DMS153 treated with DMSO at 0.1 percent for 48 hours (cell line): ENCODE data around the gene NELL2.
"Not testable (repeated sequence)": the region's sequence is repeated elsewhere in the genome, so short reads cannot be mapped to it uniquely, and the experiment has no call there.

Experiments
- DNase-seq: peaks from one replicate; lab custom pipeline; 2025; ENCODE audit not compliant: unreplicated experiment; lab: John Stamatoyannopoulos, UW

NELL2 gene

GRCh38 chr12:44847888-44848702 is 28.0 kb downstream of the NELL2 start:
- no peak for DNase-seq

DNA sequence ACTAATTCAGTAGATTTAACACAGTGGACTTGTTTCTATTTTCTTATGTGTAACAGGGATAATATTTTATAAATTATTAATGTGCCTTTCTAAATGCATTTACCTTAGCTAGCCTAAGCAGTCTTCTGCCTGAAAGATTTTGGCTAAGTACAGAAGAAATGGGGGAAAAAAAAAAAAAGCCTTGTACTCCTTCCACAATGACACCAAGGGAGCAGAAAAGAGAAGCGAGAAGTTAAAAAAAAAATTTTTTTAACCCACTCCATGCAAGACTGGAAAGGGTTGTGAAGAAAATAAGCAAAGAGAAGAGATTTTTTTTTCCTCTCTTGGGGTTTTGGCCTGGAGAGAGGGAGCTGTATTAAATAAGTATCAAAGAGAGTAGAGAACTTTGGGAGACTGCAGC is 28.7 kb downstream of the NELL2 start:
- no peak for DNase-seq

DNA sequence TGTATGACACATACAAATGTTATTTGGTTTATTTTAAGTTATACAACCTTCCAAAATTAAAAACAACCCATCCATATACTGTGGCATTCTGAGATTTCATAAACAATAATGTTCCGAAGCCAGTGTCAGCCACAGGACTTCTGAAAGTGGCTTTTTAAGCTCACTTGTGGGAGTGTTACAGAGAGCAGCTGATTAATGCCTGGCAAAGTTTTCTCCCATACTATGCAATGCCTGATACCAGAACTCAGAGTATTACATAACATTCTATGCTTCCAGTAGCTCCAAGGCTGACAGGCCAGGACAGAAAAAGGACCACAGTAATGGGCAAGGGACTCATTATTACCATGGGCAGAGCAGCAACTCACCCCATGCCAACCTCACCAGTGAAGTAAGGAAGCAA is 29.3 kb downstream of the NELL2 start:
- DNase-seq, result no peak

GRCh38 chr12:44842669-44843068 is 33.4 kb downstream of the NELL2 start:
- no peak for DNase-seq

- no peak for DNase-seq
Measured at GRCh38 chr12:44839785-44840184, 36.3 kb downstream of the NELL2 start.

GRCh38 chr12:44837114-44837755 is 38.9 kb downstream of the NELL2 start:
- no peak for DNase-seq

DNA sequence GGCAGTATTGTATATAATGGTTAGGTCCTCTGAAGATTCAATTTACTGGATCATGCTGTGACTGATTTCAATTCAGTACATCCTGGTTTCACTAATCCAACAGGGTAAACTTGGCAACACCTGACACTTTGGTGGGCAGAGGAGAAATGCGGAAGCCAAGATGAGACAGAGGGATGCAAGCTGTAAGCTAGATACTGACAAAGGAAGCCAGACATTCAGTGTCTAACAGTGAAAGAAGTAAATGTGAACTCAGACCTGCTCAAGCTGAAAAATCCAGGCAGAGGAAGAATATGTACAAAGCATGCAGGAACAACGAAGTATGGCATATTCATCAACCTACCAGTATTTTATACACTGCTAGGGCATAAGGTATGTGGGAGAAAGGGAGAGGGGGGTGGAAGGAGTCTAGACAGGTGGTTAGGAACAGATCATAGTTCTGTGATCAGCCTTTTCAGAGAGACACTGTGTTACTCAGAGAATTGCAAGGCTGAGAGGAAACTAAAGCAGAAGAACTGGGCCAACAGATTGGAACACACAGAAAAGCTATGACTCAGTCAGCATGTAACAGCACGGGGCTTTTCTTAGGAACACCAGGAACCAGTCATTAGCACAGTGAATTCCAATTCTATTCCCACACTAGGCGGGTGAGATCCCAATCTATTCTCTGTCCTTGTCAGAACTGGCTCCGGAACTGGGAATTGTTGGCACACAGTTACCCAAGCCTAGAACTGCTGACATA is 40.3 kb downstream of the NELL2 start:
- no peak for DNase-seq

DNA sequence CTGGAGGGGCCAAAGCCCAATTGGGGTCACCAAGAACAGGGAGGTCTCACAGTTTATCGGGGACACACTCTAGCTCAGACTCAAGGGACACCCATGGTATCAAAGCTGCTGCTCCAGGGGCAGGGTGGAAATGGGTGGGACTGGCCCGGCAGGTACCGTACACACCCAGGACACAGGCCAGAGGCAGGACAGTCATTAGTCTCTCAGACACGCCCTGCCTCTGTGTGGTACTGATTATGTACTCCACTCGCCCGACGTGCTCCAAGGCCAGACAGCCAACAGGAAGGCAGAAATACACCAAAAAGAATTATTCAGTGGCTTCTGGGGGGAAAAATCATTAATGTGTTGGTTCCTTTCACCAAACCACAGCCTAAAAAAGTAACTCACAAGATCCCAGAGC is 41.1 kb downstream of the NELL2 start:
- DNase-seq, result not testable (repeated sequence)

GRCh38 chr12:44833561-44833960 is 42.6 kb downstream of the NELL2 start:
- no peak for DNase-seq

DNA sequence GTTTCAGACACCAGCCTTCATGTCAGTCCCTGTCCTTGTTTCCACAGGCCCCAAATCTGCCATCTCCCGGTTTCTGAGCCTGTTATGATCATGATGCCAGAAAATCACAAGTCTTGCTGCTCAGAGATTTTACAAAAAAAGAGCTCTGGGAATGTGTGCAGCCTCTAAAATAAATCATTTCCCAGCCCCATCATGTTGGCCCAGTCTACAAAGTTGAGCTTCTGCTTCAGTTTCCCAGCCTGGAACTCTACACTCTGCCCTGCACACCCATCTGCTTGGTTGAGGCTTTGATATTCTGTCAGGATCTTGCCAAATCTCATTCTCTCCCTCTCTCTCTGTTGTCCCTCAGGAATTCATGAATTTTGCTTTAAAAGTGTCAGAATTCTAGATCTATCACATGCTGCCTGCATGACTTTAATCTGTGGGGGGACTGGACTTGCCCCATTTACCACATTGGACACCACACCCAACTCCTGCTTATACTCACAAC is 45.5 kb downstream of the NELL2 start:
- DNase-seq, result no peak

DNA sequence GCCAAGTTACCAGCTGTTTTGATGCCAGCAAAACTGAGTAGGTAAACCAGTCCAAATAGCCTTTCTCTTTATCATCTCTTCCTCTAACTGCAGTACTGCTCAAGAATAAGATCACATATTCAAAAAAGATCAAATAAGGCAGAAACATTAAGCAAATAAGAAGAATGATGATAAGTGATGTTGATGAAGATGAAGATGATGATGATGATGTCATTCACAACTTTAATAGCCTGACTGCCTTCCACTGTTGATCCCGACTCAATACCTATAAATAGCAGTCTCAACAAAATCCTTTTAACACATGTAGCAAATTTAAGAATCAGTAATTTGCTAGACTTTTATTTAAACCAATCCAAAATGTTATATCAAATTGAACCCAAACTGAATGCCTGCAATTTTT is 47.1 kb downstream of the NELL2 start:
- no peak for DNase-seq

- no peak for DNase-seq
Measured at GRCh38 chr12:44827832-44828438, 48.2 kb downstream of the NELL2 start.

GRCh38 chr12:44821702-44822101 is 54.4 kb downstream of the NELL2 start:
- DNase-seq, result not testable (repeated sequence)

GRCh38 chr12:44819884-44820283 is 56.2 kb downstream of the NELL2 start:
- no peak for DNase-seq

DNA sequence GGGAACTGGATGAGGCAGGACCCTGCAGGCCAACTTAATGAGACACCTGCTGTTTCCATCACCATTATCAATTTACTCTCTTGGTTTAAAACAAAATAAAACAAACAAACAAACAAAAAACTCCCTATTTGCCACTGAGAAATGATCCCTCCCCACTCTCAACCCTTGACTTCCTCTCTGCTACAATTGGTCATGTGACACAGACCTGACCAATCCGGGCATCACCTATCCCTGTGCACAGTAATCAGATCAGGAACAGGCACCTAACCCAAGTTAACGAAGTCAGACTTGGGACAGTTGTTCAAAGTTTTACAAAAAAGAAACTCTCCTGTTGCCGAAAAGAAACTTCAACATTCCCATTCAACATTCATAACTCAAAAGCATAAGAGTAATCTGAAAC is 58.4 kb downstream of the NELL2 start:
- DNase-seq, result no peak

- DNase-seq, result no peak
Measured at GRCh38 chr12:44816446-44817017, 59.6 kb downstream of the NELL2 start.

DNA sequence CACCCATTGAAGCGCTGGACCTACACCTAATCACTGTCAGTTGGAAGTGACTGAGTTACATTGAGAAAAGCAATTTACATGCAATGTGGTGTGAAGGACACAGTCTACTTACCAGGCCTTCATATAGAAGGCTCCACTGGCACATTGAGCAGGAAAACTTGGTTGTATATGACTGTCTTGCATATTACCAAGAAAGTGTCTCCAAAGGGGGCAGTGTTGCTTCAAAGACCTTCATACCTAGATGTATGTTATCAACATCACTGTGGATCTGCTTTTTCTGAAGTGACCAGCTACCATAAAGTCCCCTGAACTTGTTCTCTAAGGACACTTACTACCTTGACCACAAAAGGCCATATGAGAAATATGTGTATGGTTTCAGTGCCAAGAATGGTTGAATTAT is 64.1 kb downstream of the NELL2 start:
- no peak for DNase-seq

- DNase-seq, result no peak
Measured at GRCh38 chr12:44804068-44804467, 72.0 kb downstream of the NELL2 start.

GRCh38 chr12:44795970-44796369 is 80.1 kb downstream of the NELL2 start:
- no peak for DNase-seq

DNA sequence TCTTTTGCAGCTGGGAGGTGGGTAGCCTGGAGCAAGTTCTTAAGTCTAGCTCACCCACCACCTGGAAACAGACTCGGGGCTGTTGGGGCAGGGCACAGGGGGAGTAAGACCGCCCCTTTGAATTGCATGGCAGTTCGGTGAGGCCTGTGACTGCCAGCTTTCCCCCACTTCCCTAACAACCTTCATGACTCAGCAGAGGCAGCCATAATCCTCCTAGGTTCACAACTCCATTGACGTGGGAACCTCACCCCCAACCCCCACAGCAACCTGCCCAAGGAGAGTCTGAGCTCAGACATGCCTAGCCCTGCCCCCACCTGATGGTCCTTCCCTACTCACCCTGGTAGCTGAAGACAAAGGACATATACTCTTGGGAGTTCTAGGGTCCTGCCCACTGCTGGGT is 87.4 kb downstream of the NELL2 start:
- DNase-seq, result no peak

- no peak for DNase-seq
Measured at GRCh38 chr12:44780221-44780790, 95.8 kb downstream of the NELL2 start.
